ENCODE results near the gene CHAMP1. TPM values are rescaled to one million over a fixed set of nuclear protein-coding genes. Genes with fewer than 3 reads are reported as not detected.

Gene CHAMP1
- total RNA-seq, 6 donors from 2014 or later, result 4.6 to 22.4 (median 18.0) TPM

- no peak for TF ChIP-seq POLR2AphosphoS5 (IDR thresholded peaks at IDR 0.05)
- no peak for TF ChIP-seq CTCF (IDR thresholded peaks at IDR 0.05)
- no peak for TF ChIP-seq EP300 (IDR thresholded peaks at IDR 0.05)
- TF ChIP-seq POLR2A (IDR thresholded peaks at IDR 0.05), result no peak
- DNase-seq (no peak), ATAC-seq (ENCODE audit: low FRiP score in 2 of 2) (no peak)
- 92 to 96% methylated on average over 2 of the region's 2 CpGs for WGBS, 2 donors
- no peaks in the 10 kb centered on the region for H3K9me3 ChIP-seq
- no peak overlapping the region for H3K27ac ChIP-seq
- no peak overlapping the region for H3K4me3 ChIP-seq
- no peaks in the 10 kb centered on the region for H3K27me3 ChIP-seq
- peaks cover 5 to 57% (median 38%) of the 10 kb centered on the region in 4 donors for H3K36me3 ChIP-seq
- peaks cover 15 to 30% (median 19%) of the 10 kb centered on the region in 4 donors for H3K4me1 ChIP-seq
These were observed 9.0 kb downstream of the CHAMP1 start for GRCh38 chr13:114323349-114323748.

GRCh38 chr13:114324334-114324733, 10.0 kb downstream of the CHAMP1 start:
- H3K27ac ChIP-seq, result no peak overlapping the region
- H3K4me3 ChIP-seq, result no peak overlapping the region
- no peak for TF ChIP-seq EP300 (IDR thresholded peaks at IDR 0.05)
- no peak for TF ChIP-seq POLR2AphosphoS5 (IDR thresholded peaks at IDR 0.05)
- TF ChIP-seq POLR2A (IDR thresholded peaks at IDR 0.05), result no peak
- no peak for TF ChIP-seq CTCF (IDR thresholded peaks at IDR 0.05)
- no peaks in the 10 kb centered on the region for H3K9me3 ChIP-seq
- peaks cover 5 to 20% (median 12%) of the 10 kb centered on the region in 4 donors for H3K4me1 ChIP-seq
- H3K36me3 ChIP-seq, result peaks cover 5 to 57% (median 38%) of the 10 kb centered on the region in 4 donors
- ATAC-seq (ENCODE audit: low FRiP score in 2 of 2) (no peak), DNase-seq (no peak)
- 97 to 100% methylated on average over 4 of the region's 4 CpGs for WGBS, 2 donors
- no peaks in the 10 kb centered on the region for H3K27me3 ChIP-seq

GRCh38 chr13:114325729-114326128, 11.4 kb downstream of the CHAMP1 start:
- TF ChIP-seq POLR2A (IDR thresholded peaks at IDR 0.05), result no peak
- TF ChIP-seq CTCF (IDR thresholded peaks at IDR 0.05), result no peak
- no peak for TF ChIP-seq POLR2AphosphoS5 (IDR thresholded peaks at IDR 0.05)
- no peak for TF ChIP-seq EP300 (IDR thresholded peaks at IDR 0.05)
- Histone ChIP-seq H3K9me3 (no peaks in the 10 kb centered on the region), H3K4me3 (no peak overlapping the region), H3K27ac (no peak overlapping the region), H3K36me3 (peaks cover 5 to 57% (median 38%) of the 10 kb centered on the region in 4 donors), H3K4me1 (peaks cover 0 to 15% (median 1%) of the 10 kb centered on the region in 4 donors), H3K27me3 (no peaks in the 10 kb centered on the region)
- DNase-seq, result no peak
- 58 to 71% methylated on average over 3 of the region's 3 CpGs for WGBS, 2 donors
- ATAC-seq (ENCODE audit: low FRiP score in 2 of 2), result no peak

GRCh38 chr13:114328034-114328433, 13.7 kb downstream of the CHAMP1 start:
- Histone ChIP-seq H3K36me3 (peaks cover 0 to 39% (median 24%) of the 10 kb centered on the region in 4 donors), H3K4me1 (peaks cover 0 to 15% (median 1%) of the 10 kb centered on the region in 4 donors), H3K9me3 (no peaks in the 10 kb centered on the region), H3K27me3 (no peaks in the 10 kb centered on the region), H3K4me3 (no peak overlapping the region), H3K27ac (no peak overlapping the region)
- WGBS, 2 donors, result 82 to 85% methylated on average over 6 of the region's 6 CpGs
- DNase-seq (no peak), ATAC-seq (ENCODE audit: low FRiP score in 2 of 2) (no peak)
- TF ChIP-seq POLR2AphosphoS5 (IDR thresholded peaks at IDR 0.05) (no peak), POLR2A (IDR thresholded peaks at IDR 0.05) (no peak), EP300 (IDR thresholded peaks at IDR 0.05) (no peak)

GRCh38 chr13:114328595-114328994, 14.3 kb downstream of the CHAMP1 start:
- Histone ChIP-seq H3K27ac (no peak overlapping the region), H3K4me3 (no peak overlapping the region), H3K4me1 (peaks cover 0 to 15% (median 1%) of the 10 kb centered on the region in 4 donors), H3K36me3 (peaks cover 0 to 33% (median 18%) of the 10 kb centered on the region in 4 donors), H3K9me3 (no peaks in the 10 kb centered on the region), H3K27me3 (no peaks in the 10 kb centered on the region)
- DNase-seq, result no peak
- ATAC-seq (ENCODE audit: low FRiP score in 2 of 2), result no peak
- 90 to 100% methylated on average over 1 of the region's 1 CpG for whole genome bisulfite sequencing, 2 donors
- TF ChIP-seq EP300 (IDR thresholded peaks at IDR 0.05) (no peak), POLR2A (IDR thresholded peaks at IDR 0.05) (no peak), POLR2AphosphoS5 (IDR thresholded peaks at IDR 0.05) (no peak), CTCF (IDR thresholded peaks at IDR 0.05) (no peak)

Measured in upper lobe of left lung (tissue), 6 donors.